HepG2 (cell line): ENCODE data around the gene KIAA1549. TPM values are rescaled to one million over a fixed set of nuclear protein-coding genes. Genes with fewer than 3 reads are reported as not detected.

Source experiments
- ATAC-seq: fragments of 200-7000 bp; cut with Tn5 transposase; 3 replicates; pipeline ENCODE4 v1.9.1; 2020; ENCODE audit warnings: mild to moderate bottlenecking, moderate library complexity
- BruUV-seq: library from RNA; stranded (reverse); fragments of 400-500 nt; replicated peaks from 2 replicates; lab custom pipeline; 2021; lab: Mats Ljungman, UMichigan
- CTCF ChIA-PET: fragments of 300-600 bp; formaldehyde crosslinking; extraction: SDS; loops from one replicate; lab custom pipeline; 2021; ENCODE audit warnings: low total read pairs, inconsistent platforms, low intra/inter-chr PET ratio; lab: Yijun Ruan, JAX
- POLR2A ChIA-PET: fragments of 350-600 bp; sonication (Branson Sonifier 250); formaldehyde crosslinking; loops from one replicate; lab custom pipeline; 2020; ENCODE audit warnings: antibody characterized with exemption, inconsistent platforms; lab: Yijun Ruan, JAX
- DNase-seq: peaks from one replicate; pipeline ENCODE4 v3.0.0-alpha.2; 2015; ENCODE audit warnings: low spot score
- FAIRE-seq: peaks from 3 replicates; lab custom pipeline; 2011; peaks lifted over from hg19 to GRCh38; lab: Jason Lieb, UNC
- H2AFZ ChIP-seq: one replicate; pipeline ENCODE4 v1.6.1; 2011; ENCODE audit warnings: low read length, inconsistent platforms
- H3K27ac ChIP-seq: fragments of 300-600 bp; 3 replicates; pipeline ENCODE4 v1.8.0; 2011; ENCODE audit warnings: mixed run types, mild to moderate bottlenecking, mixed read lengths, low read length, inconsistent platforms; ENCODE audit not compliant: insufficient read depth; ENCODE audit errors: extremely low read length
- H3K27me3 ChIP-seq, 2 experiments: fragments of 200-600 bp in 1 of 2; 2 replicates in 1 of 2; 3 replicates in 1 of 2; pipeline versions ENCODE4 v1.6.0 to v1.8.0; 2011; ENCODE audit warnings: low read length in 2 of 2, mild to moderate bottlenecking in 2 of 2, moderate library complexity in 2 of 2, inconsistent platforms in 1 of 2; ENCODE audit not compliant: insufficient read depth in 2 of 2, control insufficient read depth in 1 of 2
- H3K36me3 ChIP-seq, 2 experiments: fragments of 200-600 bp in 1 of 2; replicated peaks in 1 of 2; 2 replicates in 1 of 2; 3 replicates in 1 of 2; pipeline versions ENCODE4 v1.5.1 to v1.8.0; 2011; ENCODE audit warnings: low read length in 2 of 2, inconsistent platforms in 1 of 2; ENCODE audit not compliant: insufficient read depth in 2 of 2, control insufficient read depth in 1 of 2
- H3K4me1 ChIP-seq: 2 replicates; pipeline ENCODE4 v1.5.1; 2012; ENCODE audit warnings: low read length, inconsistent platforms; ENCODE audit not compliant: insufficient read depth
- H3K4me2 ChIP-seq: 2 replicates; pipeline ENCODE4 v1.6.0; 2011; ENCODE audit warnings: low read depth, low read length, inconsistent platforms
- H3K4me3 ChIP-seq, 3 experiments: fragments of 200-600 bp in 1 of 3; sonication (generic), shearing (Covaris generic) in 1 of 3; replicated peaks in 1 of 3; 2 replicates each; pipeline ENCODE4 v1.5.1; 2011 to 2016; ENCODE audit warnings: low read length in 3 of 3, inconsistent platforms in 2 of 3, low read depth in 2 of 3, mild to moderate bottlenecking in 2 of 3, control low read depth in 1 of 3, mixed read lengths in 1 of 3; ENCODE audit not compliant: insufficient read depth in 1 of 3
- H3K79me2 ChIP-seq: one replicate; pipeline ENCODE4 v1.6.1; 2011; ENCODE audit warnings: low read length, inconsistent platforms; ENCODE audit not compliant: insufficient read depth
- H3K9ac ChIP-seq: 2 replicates; pipeline ENCODE4 v1.6.0; 2011; ENCODE audit warnings: mild to moderate bottlenecking, low read depth, low read length, inconsistent platforms; ENCODE audit not compliant: insufficient read depth
- H3K9me3 ChIP-seq: 2 replicates; pipeline ENCODE4 v1.5.1; 2012; ENCODE audit warnings: mild to moderate bottlenecking, low read length
- H4K20me1 ChIP-seq: 2 replicates; pipeline ENCODE4 v1.6.0; 2011; ENCODE audit warnings: inconsistent platforms, mild to moderate bottlenecking, low read length, moderate library complexity; ENCODE audit not compliant: insufficient read depth
- FOXA3 ChIP-seq: IDR thresholded peaks from 2 replicates; pipeline ENCODE4 v1.6.1; 2016; ENCODE audit warnings: missing genetic modification reagents, missing compliant biosample characterization
- GFI1 ChIP-seq: sonication (generic); formaldehyde crosslinking; IDR thresholded peaks from 2 replicates; pipeline ENCODE4 v1.5.0; 2020; ENCODE audit warnings: missing genetic modification reagents, mild to moderate bottlenecking, borderline replicate concordance
- JDP2 ChIP-seq: sonication (generic); formaldehyde crosslinking; IDR thresholded peaks from 2 replicates; pipeline ENCODE4 v1.8.1; 2022; ENCODE audit warnings: missing genetic modification reagents, borderline replicate concordance
- KDM3A ChIP-seq: IDR thresholded peaks from 2 replicates; pipeline ENCODE4 v1.6.1; 2018; ENCODE audit warnings: low read depth, missing compliant biosample characterization
- MLLT10 ChIP-seq: sonication (generic); formaldehyde crosslinking; IDR thresholded peaks from 2 replicates; pipeline ENCODE4 v1.4.0; 2020; ENCODE audit warnings: missing genetic modification reagents
- NKX3-1 ChIP-seq: sonication (generic); formaldehyde crosslinking; IDR thresholded peaks from 2 replicates; pipeline ENCODE4 v1.5.0; 2020; ENCODE audit warnings: missing genetic modification reagents
- RAD51 ChIP-seq: fragments of 450-650 bp; IDR thresholded peaks from 2 replicates; pipeline ENCODE4 v1.6.1; 2016; ENCODE audit warnings: borderline replicate concordance
- TBL1XR1 ChIP-seq: fragments of 150-350 bp; IDR thresholded peaks from 2 replicates; pipeline ENCODE4 v1.6.1; 2014; ENCODE audit warnings: borderline replicate concordance, low read length; ENCODE audit not compliant: partially characterized antibody
- TERF1 ChIP-seq: sonication (generic); formaldehyde crosslinking; IDR thresholded peaks from 2 replicates; pipeline ENCODE4 v1.8.0; 2022; ENCODE audit warnings: mild to moderate bottlenecking, missing genetic modification reagents, moderate library complexity
- WIZ ChIP-seq: sonication (generic); formaldehyde crosslinking; IDR thresholded peaks from 2 replicates; pipeline ENCODE4 v1.5.1; 2020; ENCODE audit warnings: mild to moderate bottlenecking, missing genetic modification reagents
- ZNF343 ChIP-seq: sonication (generic); formaldehyde crosslinking; IDR thresholded peaks from 2 replicates; pipeline ENCODE4 v1.4.0; 2020; ENCODE audit warnings: mild to moderate bottlenecking, missing genetic modification reagents
- ZNF792 ChIP-seq: IDR thresholded peaks from 2 replicates; pipeline ENCODE4 v1.6.1; 2016
- WGBS: methylation state at CpG from one replicate; pipeline ENCODE4 v1.1.6; 2017; ENCODE audit warnings: low lambda C conversion rate; 5-methylcytosine and 5-hydroxymethylcytosine counted together
- in situ Hi-C: cut with HindIII; loops from 2 replicates; pipeline ENCODE4 v1.10.0; 2017; ENCODE audit warnings: low pct_unique_long_range_greater_than_20kb; ENCODE audit not compliant: extremely low pct_ligation_motif_present
- intact Hi-C: fragments of 100-400 bp; cut with micrococcal nuclease; formaldehyde crosslinking; loops from one replicate; pipeline ENCODE4 v1.10.0; 2022; ENCODE audit not compliant: unreplicated experiment
- polyA plus RNA-seq, 8 experiments: library from polyadenylated mRNA; depleted of rRNA in 3 of 8; stranded (reverse) in 7 of 8; unstranded in 1 of 8; fragments of >200 nt; fragmentation: Illumina TruSeq in 4 of 8; extraction: Trizol in 4 of 8; gene quantifications; 2 replicates each; pipeline versions ENCODE4 v1.2.1 to v1.2.3, GENCODE V29; 2011 to 2016; ENCODE audit warnings: low read depth in 4 of 8, missing spikeins in 1 of 8, mixed read lengths in 1 of 8; ENCODE audit not compliant: insufficient read depth in 1 of 8
- total RNA-seq, 5 experiments: library from RNA; depleted of rRNA; stranded (reverse); fragments of >200 nt; fragmentation: Illumina TruSeq; extraction: Trizol; gene quantifications; 2 replicates each; pipeline ENCODE4 v1.2.3, GENCODE V29; 2016; ENCODE audit warnings: low read depth in 1 of 5
- TF ChIP-seq, protein P1 (sequence below): sonication (generic); formaldehyde crosslinking; IDR thresholded peaks from 2 replicates; pipeline ENCODE4 v1.4.0; 2020; ENCODE audit warnings: low read depth, mild to moderate bottlenecking, missing genetic modification reagents

KIAA1549 gene
- total and polyA plus RNA-seq, 2 of the 13 experiments (the other 11 are each of a cell fraction or from before 2014, with no cell fraction given), result 1.1 to 1.8 TPM

DNA sequence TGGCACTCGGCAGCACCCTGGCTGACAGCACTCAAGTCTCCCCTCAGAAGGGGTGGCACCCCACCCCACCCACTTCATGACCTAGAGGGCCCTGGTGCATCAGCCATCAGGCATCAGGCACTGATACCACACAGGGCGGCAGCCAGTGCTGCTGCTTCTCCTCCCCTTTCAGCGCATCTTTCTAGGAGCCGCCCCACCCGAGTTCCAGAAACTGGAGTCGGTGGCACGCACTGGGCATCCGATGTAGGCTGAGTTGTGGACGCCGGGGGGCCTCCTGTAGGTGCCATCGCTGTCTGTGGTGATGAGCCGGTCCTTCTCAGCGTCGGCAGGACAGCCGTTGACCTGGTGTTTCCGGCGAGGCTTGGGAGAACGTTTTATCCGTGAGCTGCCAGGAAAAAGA lies 113.4 kb downstream of the KIAA1549 start:
- ATAC-seq (no peak), DNase-seq (no peak), FAIRE-seq (no peak)
- Histone ChIP-seq H4K20me1 (no peaks in the 10 kb centered on the region), H3K79me2 (no peaks in the 10 kb centered on the region), H3K4me2 (no peak overlapping the region), H3K27ac (no peak overlapping the region), H3K9me3 (no peaks in the 10 kb centered on the region), H3K9ac (no peak overlapping the region), H2AFZ (no peak overlapping the region), H3K4me3 (no peak overlapping the region), H3K4me1 (no peaks in the 10 kb centered on the region), H3K36me3 (peaks cover 2 to 3% of the 10 kb centered on the region in 2 experiments; a peak in 1 of 5 replicates), H3K27me3 (no peaks in the 10 kb centered on the region)
- CTCF ChIA-PET, result no interaction called here
- no TSS peak for BruUV-seq
- intact Hi-C loops, result no loop called here
- WGBS, result 96% methylated on average over 12 of the region's 19 CpGs
- POLR2A ChIA-PET, result no interaction called here
- no peak for TF ChIP-seq JDP2 (CRISPR knock-in tag)
- no peak for TF ChIP-seq ZNF343 (CRISPR knock-in tag)
- no peak for TF ChIP-seq RAD51
- no peak for TF ChIP-seq FOXA3 (CRISPR knock-in tag)
- TF ChIP-seq TERF1 (CRISPR knock-in tag), result no peak
- no peak for TF ChIP-seq TBL1XR1
- TF ChIP-seq NKX3-1 (CRISPR knock-in tag), result no peak
- no peak for TF ChIP-seq MLLT10 (CRISPR knock-in tag)
- in situ Hi-C loops, result no loop called here

DNA sequence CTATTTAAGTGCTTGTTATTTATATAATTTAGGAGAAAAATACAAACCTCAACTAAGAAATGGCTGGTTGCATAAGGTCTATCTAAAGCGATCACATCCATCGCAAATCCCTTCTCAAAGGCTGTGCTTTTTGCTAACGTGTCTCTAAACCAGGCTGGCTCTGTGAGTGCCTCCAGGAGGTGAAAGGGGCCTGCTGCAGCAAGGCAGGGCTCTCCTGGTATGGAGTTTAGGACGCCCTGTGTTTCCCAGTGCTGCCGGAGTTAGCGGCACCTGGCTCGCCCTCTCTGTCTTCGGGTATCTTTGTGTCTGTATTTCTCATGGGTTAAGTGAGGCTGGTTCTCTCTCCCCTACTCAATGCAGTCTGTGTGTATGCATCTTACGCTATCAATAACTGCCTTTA lies 114.8 kb downstream of the KIAA1549 start:
- Histone ChIP-seq H3K9me3 (no peaks in the 10 kb centered on the region), H3K4me2 (no peak overlapping the region), H2AFZ (no peak overlapping the region), H3K36me3 (peaks cover 2 to 3% of the 10 kb centered on the region in 2 experiments; a peak in 1 of 5 replicates), H3K27me3 (no peaks in the 10 kb centered on the region), H3K9ac (no peak overlapping the region), H4K20me1 (no peaks in the 10 kb centered on the region), H3K27ac (no peak overlapping the region), H3K4me1 (no peaks in the 10 kb centered on the region), H3K79me2 (no peaks in the 10 kb centered on the region), H3K4me3 (no peak overlapping the region)
- DNase-seq (no peak), ATAC-seq (no peak), FAIRE-seq (no peak)
- WGBS, result 94% methylated on average over 9 of the region's 9 CpGs
- intact Hi-C loops (no loop called here), in situ Hi-C loops (no loop called here)
- CTCF ChIA-PET, result no interaction called here
- no TSS peak for BruUV-seq
- POLR2A ChIA-PET, result no interaction called here
- no peak for TF ChIP-seq GFI1 (CRISPR knock-in tag)
- TF ChIP-seq, protein P1, sequence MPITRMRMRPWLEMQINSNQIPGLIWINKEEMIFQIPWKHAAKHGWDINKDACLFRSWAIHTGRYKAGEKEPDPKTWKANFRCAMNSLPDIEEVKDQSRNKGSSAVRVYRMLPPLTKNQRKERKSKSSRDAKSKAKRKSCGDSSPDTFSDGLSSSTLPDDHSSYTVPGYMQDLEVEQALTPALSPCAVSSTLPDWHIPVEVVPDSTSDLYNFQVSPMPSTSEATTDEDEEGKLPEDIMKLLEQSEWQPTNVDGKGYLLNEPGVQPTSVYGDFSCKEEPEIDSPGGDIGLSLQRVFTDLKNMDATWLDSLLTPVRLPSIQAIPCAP (CRISPR knock-in tag), result no peak
- no peak for TF ChIP-seq KDM3A
- no peak for TF ChIP-seq ZNF792
- no peak for TF ChIP-seq WIZ (CRISPR knock-in tag)
